Measurements from ENCODE around the gene C4BPA.

C4BPA gene

GRCh38 chr1:207064561-207064960 is 39.5 kb upstream of the C4BPA start:
- ChIA-PET POLR2A (no interaction called here), CTCF (interaction anchor here (0.8 kb wide), 1 partner anchor 11 kb away, joined by 3 read pairs; the partner anchor contains the start of gene PFKFB2)
- no peak for DNase-seq (ENCODE audit: extremely low spot score)
- no peak for TF ChIP-seq CTBP1 (IDR thresholded peaks at IDR 0.05; ENCODE audit: borderline replicate concordance)
- no peak for TF ChIP-seq SUZ12 (IDR thresholded peaks at IDR 0.05)
- no peak for TF ChIP-seq LEF1 (IDR thresholded peaks at IDR 0.05; ENCODE audit: borderline replicate concordance)
- TF ChIP-seq NFRKB (IDR thresholded peaks at IDR 0.05) = no peak
- TF ChIP-seq HDGF (IDR thresholded peaks at IDR 0.05; ENCODE audit: borderline replicate concordance) = no peak
- TF ChIP-seq PKNOX1 (IDR thresholded peaks at IDR 0.05) = no peak
- no peak for TF ChIP-seq ZNF384 (IDR thresholded peaks at IDR 0.05)
- no peak for TF ChIP-seq L3MBTL2 (conservative IDR thresholded peaks at IDR 0.05)

- ChIA-PET POLR2A (no interaction called here), CTCF (no interaction called here)
- no peak for DNase-seq (ENCODE audit: extremely low spot score)
- TF ChIP-seq TARDBP (IDR thresholded peaks at IDR 0.05) (no peak), CTBP1 (IDR thresholded peaks at IDR 0.05; ENCODE audit: borderline replicate concordance) (no peak), LEF1 (IDR thresholded peaks at IDR 0.05; ENCODE audit: borderline replicate concordance) (no peak), PKNOX1 (IDR thresholded peaks at IDR 0.05) (no peak), SP1 (IDR thresholded peaks at IDR 0.05) (no peak), NFRKB (IDR thresholded peaks at IDR 0.05) (no peak), BHLHE40 (IDR thresholded peaks at IDR 0.05; ENCODE audit: borderline replicate concordance) (no peak), SUZ12 (IDR thresholded peaks at IDR 0.05) (no peak), L3MBTL2 (conservative IDR thresholded peaks at IDR 0.05) (no peak), ARNT (IDR thresholded peaks at IDR 0.05) (no peak), ELF4 (IDR thresholded peaks at IDR 0.05) (no peak), FOXA1 (IDR thresholded peaks at IDR 0.05) (no peak), FOXM1 (IDR thresholded peaks at IDR 0.05; ENCODE audit: borderline replicate concordance) (no peak), ZNF384 (IDR thresholded peaks at IDR 0.05) (no peak), HDGF (IDR thresholded peaks at IDR 0.05; ENCODE audit: borderline replicate concordance) (no peak), FOXK2 (IDR thresholded peaks at IDR 0.05) (no peak)
These were observed 36.8 kb upstream of the C4BPA start for GRCh38 chr1:207067185-207067584.

- no peak for DNase-seq (ENCODE audit: extremely low spot score)
- POLR2A ChIA-PET = no interaction called here
- CTCF ChIA-PET = interaction anchor here (0.6 kb wide), 1 partner anchor 74 kb away, joined by 3 read pairs; no protein-coding TSS in a partner anchor
- TF ChIP-seq TARDBP (IDR thresholded peaks at IDR 0.05) = no peak
- TF ChIP-seq CTBP1 (IDR thresholded peaks at IDR 0.05; ENCODE audit: borderline replicate concordance) = no peak
- TF ChIP-seq FOXM1 (IDR thresholded peaks at IDR 0.05; ENCODE audit: borderline replicate concordance) = no peak
These were observed 36.4 kb upstream of the C4BPA start for GRCh38 chr1:207067665-207068064.

- CTCF ChIA-PET = no interaction called here
- POLR2A ChIA-PET = no interaction called here
- TF ChIP-seq L3MBTL2 (conservative IDR thresholded peaks at IDR 0.05) (no peak), BHLHE40 (IDR thresholded peaks at IDR 0.05; ENCODE audit: borderline replicate concordance) (no peak), CTBP1 (IDR thresholded peaks at IDR 0.05; ENCODE audit: borderline replicate concordance) (no peak), TARDBP (IDR thresholded peaks at IDR 0.05) (no peak), FOXK2 (IDR thresholded peaks at IDR 0.05) (no peak), LEF1 (IDR thresholded peaks at IDR 0.05; ENCODE audit: borderline replicate concordance) (no peak), PKNOX1 (IDR thresholded peaks at IDR 0.05) (no peak), ZNF384 (IDR thresholded peaks at IDR 0.05) (no peak), FOXA1 (IDR thresholded peaks at IDR 0.05) (no peak), HDGF (IDR thresholded peaks at IDR 0.05; ENCODE audit: borderline replicate concordance) (no peak), SP1 (IDR thresholded peaks at IDR 0.05) (no peak), FOXM1 (IDR thresholded peaks at IDR 0.05; ENCODE audit: borderline replicate concordance) (no peak), ARNT (IDR thresholded peaks at IDR 0.05) (no peak), NFRKB (IDR thresholded peaks at IDR 0.05) (no peak), SUZ12 (IDR thresholded peaks at IDR 0.05) (no peak), ELF4 (IDR thresholded peaks at IDR 0.05) (no peak)
- no peak for DNase-seq (ENCODE audit: extremely low spot score)
These were observed 35.0 kb upstream of the C4BPA start for GRCh38 chr1:207069061-207069460.

- no peak for DNase-seq (ENCODE audit: extremely low spot score)
- CTCF ChIA-PET = no interaction called here
- POLR2A ChIA-PET = interaction anchor here (1.2 kb wide), 1 partner anchor 17 kb away, joined by 3 read pairs; the partner anchor contains the start of gene PFKFB2
- no peak for TF ChIP-seq SUZ12 (IDR thresholded peaks at IDR 0.05)
- TF ChIP-seq TARDBP (IDR thresholded peaks at IDR 0.05) = no peak
- TF ChIP-seq FOXM1 (IDR thresholded peaks at IDR 0.05; ENCODE audit: borderline replicate concordance) = no peak
- no peak for TF ChIP-seq HDGF (IDR thresholded peaks at IDR 0.05; ENCODE audit: borderline replicate concordance)
- no peak for TF ChIP-seq CTBP1 (IDR thresholded peaks at IDR 0.05; ENCODE audit: borderline replicate concordance)
- no peak for TF ChIP-seq FOXA1 (IDR thresholded peaks at IDR 0.05)
- no peak for TF ChIP-seq L3MBTL2 (conservative IDR thresholded peaks at IDR 0.05)
- TF ChIP-seq ELF4 (IDR thresholded peaks at IDR 0.05) = no peak
- TF ChIP-seq BHLHE40 (IDR thresholded peaks at IDR 0.05; ENCODE audit: borderline replicate concordance) = no peak
- TF ChIP-seq LEF1 (IDR thresholded peaks at IDR 0.05; ENCODE audit: borderline replicate concordance) = no peak
- no peak for TF ChIP-seq ARNT (IDR thresholded peaks at IDR 0.05)
- no peak for TF ChIP-seq FOXK2 (IDR thresholded peaks at IDR 0.05)
These were observed 34.1 kb upstream of the C4BPA start for GRCh38 chr1:207069858-207070506.

- no peak for DNase-seq (ENCODE audit: extremely low spot score)
- ChIA-PET CTCF (no interaction called here), POLR2A (interaction anchor here (1.2 kb wide), 1 partner anchor 18 kb away, joined by 3 read pairs; the partner anchor contains the start of gene PFKFB2)
- TF ChIP-seq SUZ12 (IDR thresholded peaks at IDR 0.05) = no peak
- no peak for TF ChIP-seq HDGF (IDR thresholded peaks at IDR 0.05; ENCODE audit: borderline replicate concordance)
- TF ChIP-seq L3MBTL2 (conservative IDR thresholded peaks at IDR 0.05) = no peak
- TF ChIP-seq FOXA1 (IDR thresholded peaks at IDR 0.05) = no peak
- no peak for TF ChIP-seq ELF4 (IDR thresholded peaks at IDR 0.05)
- TF ChIP-seq TARDBP (IDR thresholded peaks at IDR 0.05) = no peak
- TF ChIP-seq NFRKB (IDR thresholded peaks at IDR 0.05) = no peak
- TF ChIP-seq ZNF384 (IDR thresholded peaks at IDR 0.05) = no peak
- no peak for TF ChIP-seq LEF1 (IDR thresholded peaks at IDR 0.05; ENCODE audit: borderline replicate concordance)
- TF ChIP-seq BHLHE40 (IDR thresholded peaks at IDR 0.05; ENCODE audit: borderline replicate concordance) = no peak
- no peak for TF ChIP-seq ARNT (IDR thresholded peaks at IDR 0.05)
- TF ChIP-seq CTBP1 (IDR thresholded peaks at IDR 0.05; ENCODE audit: borderline replicate concordance) = no peak
- TF ChIP-seq FOXM1 (IDR thresholded peaks at IDR 0.05; ENCODE audit: borderline replicate concordance) = no peak
- TF ChIP-seq FOXK2 (IDR thresholded peaks at IDR 0.05) = no peak
These were observed 33.2 kb upstream of the C4BPA start for GRCh38 chr1:207070811-207071210.
